Fibroblast of mammary gland (primary cell): ENCODE results near the gene CARS1.

Source experiments
- DNase-seq: peaks from one replicate; pipeline ENCODE4 v3.0.0-alpha.2; 2010; ENCODE audit warnings: low read depth
- H3K4me3 ChIP-seq: 2 replicates; pipeline ENCODE4 v1.5.1; 2011; ENCODE audit warnings: low read depth, mild to moderate bottlenecking, low read length, moderate library complexity; ENCODE audit not compliant: control insufficient read depth
- CTCF ChIP-seq: conservative IDR thresholded peaks from 2 replicates; pipeline ENCODE4 v1.5.1; 2011; ENCODE audit warnings: low read depth, low read length, inconsistent platforms; ENCODE audit not compliant: control insufficient read depth, insufficient read depth

The CARS1 gene

GRCh38 chr11:3058753-3059664 lies 1.8 kb upstream of the CARS1 start:
- TF ChIP-seq CTCF, result no peak
- peak; percentile 92 for DNase-seq
- no peak overlapping the region for H3K4me3 ChIP-seq

- TF ChIP-seq CTCF, result no peak
- DNase-seq, result no peak
- peak overlapping the region; percentile 89 for H3K4me3 ChIP-seq
Measured at GRCh38 chr11:3056296-3057068, 741 bp downstream of the CARS1 start.

GRCh38 chr11:3055891-3056290 lies 1.3 kb downstream of the CARS1 start:
- H3K4me3 ChIP-seq, result peak overlapping the region; percentile 89
- no peak for TF ChIP-seq CTCF
- no peak for DNase-seq

- H3K4me3 ChIP-seq, result no peak overlapping the region
- DNase-seq, result no peak
- TF ChIP-seq CTCF, result no peak
Measured at GRCh38 chr11:3052567-3052966, 4.7 kb downstream of the CARS1 start.

GRCh38 chr11:3052109-3052479 lies 5.1 kb downstream of the CARS1 start:
- TF ChIP-seq CTCF, result no peak
- no peak overlapping the region for H3K4me3 ChIP-seq
- no peak for DNase-seq

- H3K4me3 ChIP-seq, result no peak overlapping the region
- TF ChIP-seq CTCF, result peak; percentile 4
- DNase-seq, result no peak
Measured at GRCh38 chr11:3051196-3052108, 5.8 kb downstream of the CARS1 start.
